HL-60 (cell line): ENCODE measurements around the gene GSTO1.
"Not testable (repeated sequence)": the region's sequence is repeated elsewhere in the genome, so short reads cannot be mapped to it uniquely, and the experiment has no call there.

ENCODE experiments used
- DNase-seq, 2 experiments: peaks; one replicate each; pipeline ENCODE4 v3.0.0-alpha.2; 2010 to 2020; ENCODE audit warnings: low read depth in 1 of 2, low spot score in 1 of 2
- H3K27ac ChIP-seq: fragments of 250-450 bp; sonication (Bioruptor Pico); replicated peaks from 2 replicates; pipeline ENCODE4 v1.5.1; 2020; ENCODE audit warnings: mild to moderate bottlenecking, moderate library complexity
- H3K27me3 ChIP-seq: fragments of 250-450 bp; sonication (Bioruptor Pico); 2 replicates; pipeline ENCODE4 v1.5.1; 2021; ENCODE audit warnings: mild to moderate bottlenecking, moderate library complexity; ENCODE audit not compliant: insufficient read depth, poor library complexity, severe bottlenecking
- H3K4me3 ChIP-seq: replicated peaks from 2 replicates; pipeline ENCODE4 v1.5.1; 2011; ENCODE audit warnings: mild to moderate bottlenecking, control low read depth, low read length; ENCODE audit not compliant: insufficient read depth
- CTCF ChIP-seq: IDR thresholded peaks from one replicate; pipeline ENCODE4 v1.5.1; 2011; ENCODE audit warnings: low read length, control low read depth, inconsistent platforms; ENCODE audit not compliant: insufficient read depth
- GABPA ChIP-seq: IDR thresholded peaks from 2 replicates; pipeline ENCODE4 v1.6.1; 2012; ENCODE audit warnings: low read depth
- POLR2AphosphoS5 ChIP-seq: IDR thresholded peaks from 2 replicates; pipeline ENCODE4 v1.6.1; 2012; ENCODE audit warnings: low read depth
- REST ChIP-seq: IDR thresholded peaks from 2 replicates; pipeline ENCODE4 v1.6.1; 2012; ENCODE audit warnings: low read depth; ENCODE audit not compliant: insufficient replicate concordance
- SPI1 ChIP-seq: IDR thresholded peaks from 2 replicates; pipeline ENCODE4 v1.6.1; 2012; ENCODE audit warnings: low read depth, mild to moderate bottlenecking, borderline replicate concordance

Gene GSTO1

GRCh38 chr10:104242545-104242944 is 12.1 kb upstream of the GSTO1 start:
- no peak overlapping the region for H3K27ac ChIP-seq
- TF ChIP-seq SPI1 (no peak), CTCF (no peak), GABPA (no peak), POLR2AphosphoS5 (no peak), REST (no peak)
- H3K4me3 ChIP-seq = no peak overlapping the region
- H3K27me3 ChIP-seq = no peaks in the 10 kb centered on the region
- DNase-seq = no peak

- H3K27ac ChIP-seq, DNase-seq, H3K4me3 ChIP-seq, H3K27me3 ChIP-seq: not testable (repeated sequence)
Observed at GRCh38 chr10:104243009-104243408, 11.7 kb upstream of the GSTO1 start.

- DNase-seq = no peak
- Histone ChIP-seq H3K4me3 (no peak overlapping the region), H3K27me3 (no peaks in the 10 kb centered on the region), H3K27ac (no peak overlapping the region)
- TF ChIP-seq REST (no peak), CTCF (no peak), GABPA (no peak), SPI1 (no peak)
Observed at GRCh38 chr10:104243512-104243911, 11.2 kb upstream of the GSTO1 start.

- H3K27me3 ChIP-seq = no peaks in the 10 kb centered on the region
- TF ChIP-seq SPI1 (no peak), GABPA (no peak), POLR2AphosphoS5 (no peak), CTCF (no peak), REST (no peak)
- H3K4me3 ChIP-seq = no peak overlapping the region
- no peak overlapping the region for H3K27ac ChIP-seq
- no peak for DNase-seq
Observed at GRCh38 chr10:104245066-104245632, 9.5 kb upstream of the GSTO1 start.
